Transverse colon (tissue), 3 donors: ENCODE results near the gene HMCN2.

Experiments
- EP300 ChIP-seq: sonication (generic); formaldehyde crosslinking; IDR thresholded peaks from one replicate; pipeline ENCODE4 v1.6.1; 2017; ENCODE audit warnings: antibody characterized with exemption, low read depth
- TF ChIP-seq, protein P1 (sequence below), 5 experiments: fragments of 200-600 bp in 3 of 5; fragments of 450-650 bp in 2 of 5; sonication (generic) in 3 of 5; IDR thresholded peaks; 1 replicate in 2 of 5; 2 replicates in 3 of 5; pipeline ENCODE4 v1.5.1; 2016 to 2017; ENCODE audit warnings: antibody characterized with exemption in 5 of 5, inconsistent platforms in 3 of 5, mild to moderate bottlenecking in 2 of 5, moderate library complexity in 1 of 5

GRCh38 chr9:130276121-130276520 lies 10.6 kb downstream of the HMCN2 start:
- TF ChIP-seq, protein P1, sequence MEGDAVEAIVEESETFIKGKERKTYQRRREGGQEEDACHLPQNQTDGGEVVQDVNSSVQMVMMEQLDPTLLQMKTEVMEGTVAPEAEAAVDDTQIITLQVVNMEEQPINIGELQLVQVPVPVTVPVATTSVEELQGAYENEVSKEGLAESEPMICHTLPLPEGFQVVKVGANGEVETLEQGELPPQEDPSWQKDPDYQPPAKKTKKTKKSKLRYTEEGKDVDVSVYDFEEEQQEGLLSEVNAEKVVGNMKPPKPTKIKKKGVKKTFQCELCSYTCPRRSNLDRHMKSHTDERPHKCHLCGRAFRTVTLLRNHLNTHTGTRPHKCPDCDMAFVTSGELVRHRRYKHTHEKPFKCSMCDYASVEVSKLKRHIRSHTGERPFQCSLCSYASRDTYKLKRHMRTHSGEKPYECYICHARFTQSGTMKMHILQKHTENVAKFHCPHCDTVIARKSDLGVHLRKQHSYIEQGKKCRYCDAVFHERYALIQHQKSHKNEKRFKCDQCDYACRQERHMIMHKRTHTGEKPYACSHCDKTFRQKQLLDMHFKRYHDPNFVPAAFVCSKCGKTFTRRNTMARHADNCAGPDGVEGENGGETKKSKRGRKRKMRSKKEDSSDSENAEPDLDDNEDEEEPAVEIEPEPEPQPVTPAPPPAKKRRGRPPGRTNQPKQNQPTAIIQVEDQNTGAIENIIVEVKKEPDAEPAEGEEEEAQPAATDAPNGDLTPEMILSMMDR (IDR thresholded peaks at IDR 0.05), result no peak
- TF ChIP-seq EP300, result no peak
